ENCODE measurements around the gene RAB10. TPM values are rescaled to one million over a fixed set of nuclear protein-coding genes. Genes with fewer than 3 reads are reported as not detected.
A peak's percentile ranks its signal among the peaks of the same experiment; 100 is the strongest.
"Not testable (repeated sequence)": the region's sequence is repeated elsewhere in the genome, so short reads cannot be mapped to it uniquely, and the experiment has no call there.

Gene RAB10
- total RNA-seq, 1 donor from 2014 or later: 455 TPM

GRCh38 chr2:26061539-26061938 is 27.7 kb downstream of the RAB10 start:
- no peak for ATAC-seq

GRCh38 chr2:26064846-26065245 is 31.0 kb downstream of the RAB10 start:
- ATAC-seq: no peak

- ATAC-seq: no peak
Measured at GRCh38 chr2:26067186-26067974, 33.5 kb downstream of the RAB10 start.

GRCh38 chr2:26067980-26068507 is 34.2 kb downstream of the RAB10 start:
- no peak for ATAC-seq

- ATAC-seq: peak; percentile 90
Measured at GRCh38 chr2:26068602-26069298, 34.9 kb downstream of the RAB10 start.

GRCh38 chr2:26070730-26071129 is 36.8 kb downstream of the RAB10 start:
- ATAC-seq: no peak

GRCh38 chr2:26072925-26073768 is 39.3 kb downstream of the RAB10 start:
- ATAC-seq: peak; percentile 40

- no peak for ATAC-seq
Measured at GRCh38 chr2:26073830-26074229, 39.9 kb downstream of the RAB10 start.

GRCh38 chr2:26074676-26075075 is 40.8 kb downstream of the RAB10 start:
- ATAC-seq: no peak

GRCh38 chr2:26075173-26075572 is 41.3 kb downstream of the RAB10 start:
- ATAC-seq: no peak

GRCh38 chr2:26076001-26076587 is 42.2 kb downstream of the RAB10 start:
- no peak for ATAC-seq

- no peak for ATAC-seq
Measured at GRCh38 chr2:26077291-26077690, 43.4 kb downstream of the RAB10 start.

- no peak for ATAC-seq
Measured at GRCh38 chr2:26078939-26079338, 45.1 kb downstream of the RAB10 start.

GRCh38 chr2:26080356-26080755 is 46.5 kb downstream of the RAB10 start:
- peak; percentile 44 for ATAC-seq

GRCh38 chr2:26080925-26081324 is 47.0 kb downstream of the RAB10 start:
- ATAC-seq: not testable (repeated sequence)

- no peak for ATAC-seq
Measured at GRCh38 chr2:26081556-26081955, 47.7 kb downstream of the RAB10 start.

GRCh38 chr2:26086155-26086637 is 52.3 kb downstream of the RAB10 start:
- ATAC-seq: no peak

GRCh38 chr2:26086779-26087178 is 52.9 kb downstream of the RAB10 start:
- ATAC-seq: no peak

- ATAC-seq: no peak
Measured at GRCh38 chr2:26088038-26088643, 54.3 kb downstream of the RAB10 start.

GRCh38 chr2:26088931-26089330 is 55.0 kb downstream of the RAB10 start:
- ATAC-seq: not testable (repeated sequence)

GRCh38 chr2:26089337-26089736 is 55.5 kb downstream of the RAB10 start:
- no peak for ATAC-seq

- peak; percentile 6 for ATAC-seq
Measured at GRCh38 chr2:26095758-26096157, 61.9 kb downstream of the RAB10 start.

Data from esophagus mucosa (tissue), 1 donor.